GM10266 (cell line): ENCODE results near the gene RPL18A.

Experiments used
- DNase-seq: peaks from one replicate; pipeline ENCODE4 v3.0.0; 2012; ENCODE audit errors: extremely low spot score
- CTCF ChIP-seq: IDR thresholded peaks from 2 replicates; pipeline ENCODE4 v1.5.1; 2012; ENCODE audit warnings: mild to moderate bottlenecking, low read depth; ENCODE audit not compliant: control insufficient read depth, insufficient read depth; ENCODE audit errors: missing control alignments

Gene RPL18A

GRCh38 chr19:17859533-17860330 is at the start of gene RPL18A:
Gene RPL18A (plus strand): TSS chr19:17859910. CDS start chr19:17859957, 47 bp downstream.
- DNase-seq: peak; percentile 97
- TF ChIP-seq CTCF: peak; percentile 93

GRCh38 chr19:17811103-17811502 is 48.6 kb upstream of the RPL18A start:
- DNase-seq: no peak
- TF ChIP-seq CTCF: no peak

- TF ChIP-seq CTCF: no peak
- DNase-seq: no peak
Measured at GRCh38 chr19:17811681-17812080, 48.0 kb upstream of the RPL18A start.

- TF ChIP-seq CTCF: no peak
- DNase-seq: no peak
Measured at GRCh38 chr19:17812099-17812498, 47.6 kb upstream of the RPL18A start.

GRCh38 chr19:17817668-17818363 is 41.9 kb upstream of the RPL18A start:
- no peak for DNase-seq
- no peak for TF ChIP-seq CTCF

GRCh38 chr19:17821190-17821589 is 38.5 kb upstream of the RPL18A start, which contains the start of gene INSL3:
Gene INSL3 (minus strand): TSS chr19:17821519. CDS start chr19:17821506, 13 bp downstream.
- TF ChIP-seq CTCF: no peak
- no peak for DNase-seq

GRCh38 chr19:17824339-17824738 is 35.4 kb upstream of the RPL18A start:
- no peak for DNase-seq
- no peak for TF ChIP-seq CTCF
